RKO (cell line): ENCODE results near the gene DHFR2.
"Not testable (repeated sequence)": the region's sequence is repeated elsewhere in the genome, so short reads cannot be mapped to it uniquely, and the experiment has no call there.

ENCODE experiments used
- DNase-seq: peaks from one replicate; pipeline ENCODE4 v3.0.0-alpha.2; 2016; ENCODE audit warnings: low spot score

Gene DHFR2

GRCh38 chr3:94062513-94063404 lies at the start of gene DHFR2, which contains the start of gene NSUN3:
Gene DHFR2, minus strand, starts transcription at chr3:94062916. Its CDS starts 1,405 bp downstream, at chr3:94061511.
Gene NSUN3, plus strand, starts transcription at chr3:94063061. Its CDS starts 66 bp downstream, at chr3:94063127.
- DNase-seq = peak; percentile 97

DNA sequence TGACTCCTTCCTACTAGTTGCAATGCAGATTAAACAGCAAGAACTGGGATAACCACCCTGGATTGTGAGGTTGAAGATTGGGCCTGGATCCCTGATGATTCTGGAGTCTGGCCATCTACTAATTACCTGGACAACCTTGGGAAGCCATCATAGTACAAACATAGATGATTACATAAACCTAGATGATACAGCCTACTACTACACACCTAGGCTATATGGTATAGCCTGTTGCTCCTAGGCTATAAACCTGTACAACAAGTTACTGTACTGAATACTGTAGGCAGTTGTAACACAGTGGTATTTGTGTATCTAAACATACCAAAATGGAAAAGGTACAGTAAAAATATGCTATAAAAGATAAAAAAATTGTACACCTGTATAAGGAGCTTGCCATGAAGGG lies 48.1 kb upstream of the DHFR2 start:
- no peak for DNase-seq

DNA sequence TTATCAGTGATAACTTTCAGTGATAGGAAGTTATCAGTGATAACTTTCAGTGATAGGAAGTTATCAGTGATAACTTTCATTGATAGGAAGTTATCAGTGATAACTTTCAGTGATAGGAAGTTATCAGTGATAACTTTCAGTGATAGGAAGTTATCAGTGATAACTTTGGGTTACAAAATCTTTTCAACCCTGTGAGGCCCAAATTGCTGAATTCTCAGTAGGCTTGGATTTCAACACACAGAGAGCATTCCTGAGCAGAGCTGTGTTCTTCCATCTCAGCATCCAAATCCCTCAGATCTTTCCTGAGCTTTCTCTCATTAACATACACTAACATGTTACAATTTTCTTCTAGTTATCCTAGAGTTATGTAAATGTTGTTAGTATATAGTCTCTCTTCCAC lies 47.5 kb upstream of the DHFR2 start:
- DNase-seq = not testable (repeated sequence)

DNA sequence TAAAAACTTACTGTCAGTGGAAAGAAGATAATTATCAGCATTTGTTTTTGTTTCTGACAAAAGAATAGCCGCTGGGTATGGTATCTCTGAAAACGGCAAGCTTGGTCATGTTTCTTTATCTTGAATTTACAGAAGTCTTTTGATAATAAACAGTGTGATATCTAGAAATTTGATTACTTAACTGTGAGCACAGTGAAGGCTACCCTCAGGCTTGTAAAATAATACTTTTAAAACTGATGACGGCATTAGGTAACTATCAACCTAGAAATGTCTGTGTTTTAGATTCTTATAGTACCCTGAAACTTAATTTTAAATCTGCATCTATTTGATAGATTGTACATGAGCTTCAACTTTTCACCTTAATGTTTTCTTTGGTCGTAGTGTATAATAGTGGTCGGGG lies 43.6 kb upstream of the DHFR2 start:
- DNase-seq = no peak

- peak; percentile 11 for DNase-seq
Measured at GRCh38 chr3:94101860-94102259, 39.1 kb upstream of the DHFR2 start.

DNA sequence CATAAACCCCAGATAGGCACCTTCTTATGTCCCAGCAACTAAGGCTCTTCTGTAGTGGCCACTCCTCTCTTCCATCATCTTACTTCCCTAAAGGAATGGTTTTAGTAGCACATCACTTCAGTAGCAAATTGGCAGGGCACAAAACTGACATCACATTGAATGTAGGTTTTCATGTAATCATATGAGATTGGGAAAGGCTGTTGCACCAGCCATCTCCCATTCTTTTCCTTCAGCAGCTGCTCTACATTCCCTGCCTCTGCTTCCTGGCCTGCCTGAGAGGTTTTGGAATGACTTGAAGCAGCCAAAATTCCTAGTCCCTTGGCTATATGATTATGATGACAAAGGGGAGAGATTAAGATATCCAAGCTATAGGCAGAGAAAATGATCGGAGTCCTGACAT lies 36.6 kb upstream of the DHFR2 start:
- no peak for DNase-seq

DNA sequence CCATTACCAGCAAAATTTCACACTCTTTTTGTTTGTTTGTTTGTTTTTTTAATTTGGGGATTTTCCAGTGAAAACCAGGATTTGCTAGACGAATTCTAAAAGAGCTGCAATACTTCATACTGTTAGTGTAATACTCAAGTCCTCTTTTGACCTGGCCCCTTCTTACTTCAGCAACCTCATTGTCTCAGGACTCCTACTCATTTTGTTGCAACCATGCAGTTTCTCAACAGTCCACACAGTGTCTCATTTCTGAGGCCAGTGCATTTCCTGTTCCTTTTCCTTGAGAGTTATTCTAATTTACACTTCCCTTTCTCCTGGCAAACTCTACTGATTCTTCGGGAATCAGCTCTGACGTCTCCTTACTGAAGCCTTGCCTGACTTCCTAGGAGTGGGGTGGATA lies 35.7 kb upstream of the DHFR2 start:
- DNase-seq = peak; percentile 18

DNA sequence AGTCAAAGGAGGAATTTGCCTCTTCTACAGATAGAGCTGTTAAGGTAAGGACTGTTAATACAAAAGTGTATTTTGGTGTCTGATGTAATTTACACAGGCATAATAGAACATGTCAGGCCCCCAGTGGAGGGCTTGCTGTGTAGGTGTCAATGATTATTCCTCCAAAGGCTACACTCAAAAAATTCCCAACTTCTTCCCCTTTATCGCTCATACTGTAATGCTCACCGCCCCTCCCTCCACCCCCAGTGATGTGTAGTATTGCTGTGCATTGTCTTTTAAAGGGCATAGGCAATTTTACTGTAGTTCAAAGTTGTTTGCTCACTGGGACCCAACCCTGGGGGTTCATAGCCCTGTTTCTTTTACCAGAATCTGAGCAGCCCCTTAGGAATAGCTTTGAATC lies 32.4 kb upstream of the DHFR2 start:
- DNase-seq = no peak

GRCh38 chr3:94093151-94093550 lies 30.4 kb upstream of the DHFR2 start:
- DNase-seq = no peak

GRCh38 chr3:94092086-94092485 lies 29.4 kb upstream of the DHFR2 start:
- no peak for DNase-seq

DNA sequence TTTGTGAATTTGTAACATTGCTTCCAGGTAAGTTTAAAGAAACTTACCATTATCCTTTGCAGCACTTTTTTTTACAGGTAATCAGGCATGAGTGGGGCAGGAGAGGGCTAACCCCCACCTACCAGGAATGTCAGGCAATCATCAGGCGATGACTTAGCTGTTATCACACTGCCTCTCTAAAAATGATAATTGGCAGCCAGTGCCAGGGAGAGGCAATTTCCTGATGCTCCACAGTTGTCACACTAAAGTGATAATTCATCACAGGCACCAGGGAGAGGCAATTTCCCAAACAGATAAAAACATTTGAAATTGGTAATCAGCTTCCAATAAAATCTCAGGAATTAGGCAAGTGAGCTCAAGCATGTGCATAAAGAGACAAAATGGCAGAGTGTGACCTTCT lies 26.4 kb upstream of the DHFR2 start:
- DNase-seq = no peak

DNA sequence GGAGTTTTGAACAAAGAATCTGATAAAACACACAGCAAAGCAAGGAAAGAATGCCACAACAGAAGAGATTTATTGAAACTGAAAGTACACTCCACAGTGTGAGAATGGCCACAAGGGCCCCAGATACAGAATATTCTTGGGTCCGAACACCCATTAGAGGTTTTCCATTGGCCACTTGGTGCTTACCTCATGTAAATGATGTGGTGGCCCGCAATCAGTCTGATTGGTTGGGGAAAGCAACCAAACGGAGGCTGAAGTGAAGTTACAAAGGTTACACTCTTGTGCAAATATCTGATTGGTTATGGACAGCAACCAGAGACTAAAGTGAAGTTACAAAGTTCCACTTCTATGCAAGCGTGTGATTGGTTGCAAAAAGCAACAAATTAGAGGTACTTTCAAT lies 20.5 kb upstream of the DHFR2 start:
- no peak for DNase-seq

GRCh38 chr3:94082391-94082937 lies 19.7 kb upstream of the DHFR2 start:
- no peak for DNase-seq

GRCh38 chr3:94081884-94082283 lies 19.2 kb upstream of the DHFR2 start:
- no peak for DNase-seq

- DNase-seq = not testable (repeated sequence)
Measured at GRCh38 chr3:94080552-94080951, 17.8 kb upstream of the DHFR2 start.

GRCh38 chr3:94076055-94076454 lies 13.3 kb upstream of the DHFR2 start:
- DNase-seq = no peak

DNA sequence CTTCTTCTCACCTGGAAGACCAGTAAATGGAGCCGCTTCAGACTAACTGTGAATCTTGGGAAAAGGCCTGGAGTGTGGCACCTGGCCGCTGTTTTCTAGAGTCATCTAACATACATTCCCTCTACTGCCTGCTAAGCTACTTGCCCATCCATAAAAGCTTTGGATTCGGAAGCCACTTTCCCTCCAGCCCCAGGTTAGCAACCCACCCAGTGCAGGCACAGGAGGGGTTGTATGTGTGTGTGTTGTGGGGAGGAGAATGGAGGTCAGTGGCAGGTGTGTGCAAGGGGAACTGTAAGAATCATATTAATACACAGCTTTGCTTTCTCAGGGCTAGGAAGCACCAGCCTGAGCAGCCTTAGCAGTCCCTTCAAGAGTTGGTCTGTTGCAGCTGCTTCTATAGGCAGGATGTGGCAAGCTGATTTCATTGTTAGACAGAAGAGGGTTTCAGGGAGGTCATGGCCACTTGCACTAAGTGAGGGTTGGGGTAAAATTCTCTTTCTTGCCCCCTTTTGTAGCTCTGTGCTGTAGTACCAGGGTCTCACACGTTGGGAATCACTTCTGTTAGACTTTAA lies 9.1 kb upstream of the DHFR2 start:
- no peak for DNase-seq

- DNase-seq = no peak
Measured at GRCh38 chr3:94070341-94070911, 7.7 kb upstream of the DHFR2 start.

- peak; percentile 68 for DNase-seq
Measured at GRCh38 chr3:94069194-94069813, 6.6 kb upstream of the DHFR2 start.

- no peak for DNase-seq
Measured at GRCh38 chr3:94066506-94067500, 4.1 kb upstream of the DHFR2 start.

- no peak for DNase-seq
Measured at GRCh38 chr3:94065819-94066480, 3.2 kb upstream of the DHFR2 start.
